ENCODE measurements around the gene REEP5. TPM values are rescaled to one million over a fixed set of nuclear protein-coding genes. Genes with fewer than 3 reads are reported as not detected.

The REEP5 gene
- total and polyA plus RNA-seq, 9 of the 15 experiments (the other 6 are each of a cell fraction or from before 2014, with no cell fraction given), result 14.7 to 102 (median 36.0) TPM

DNA sequence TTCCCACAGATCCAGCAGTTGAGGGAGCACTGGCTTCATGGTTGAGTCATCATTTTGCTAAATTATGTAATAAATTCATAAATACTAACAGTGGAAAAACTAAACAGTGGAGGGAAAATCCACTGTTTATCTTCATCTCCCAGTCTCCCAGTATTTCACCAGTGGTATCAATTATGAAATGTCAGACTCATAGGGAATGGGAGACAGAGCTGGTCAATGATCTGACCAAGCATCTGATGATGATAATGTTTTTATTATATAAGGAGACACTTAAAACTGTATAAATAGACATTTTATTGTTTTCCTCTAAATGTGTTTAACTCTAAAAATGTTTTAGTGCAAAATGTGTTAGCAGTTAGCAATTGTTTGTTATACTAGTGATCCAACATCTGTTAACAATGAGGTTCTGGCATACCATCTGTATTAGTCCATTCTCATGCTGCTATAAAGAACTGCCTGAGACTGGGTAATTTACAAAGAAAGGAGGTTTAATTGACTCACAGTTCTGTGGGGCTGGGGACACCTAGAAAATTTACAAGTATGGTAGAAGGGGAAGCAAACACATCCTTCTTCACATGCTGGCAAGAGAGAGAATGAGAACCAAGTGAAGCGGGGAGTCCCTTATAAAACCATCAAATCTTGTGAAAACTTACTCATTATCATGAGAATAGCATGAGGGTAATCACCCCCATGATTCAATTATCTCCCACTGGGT is 11.8 kb upstream of the REEP5 start:
- in situ Hi-C loops (cut with MboI), result no loop called here
- ChIA-PET POLR2A (no interaction called here), CTCF (ENCODE audit: low intra/inter-chr PET ratio) (no interaction called here)
- Histone ChIP-seq H3K9me1 (ENCODE audit: control insufficient read depth, insufficient read depth, low read length) (no peaks in the 10 kb centered on the region), H2AFZ (ENCODE audit: low read depth, low read length) (no peak overlapping the region), H3K79me2 (ENCODE audit: control insufficient read depth, insufficient read depth, low read length) (no peaks in the 10 kb centered on the region), H3K36me3 (ENCODE audit: control insufficient read depth, insufficient read depth, low read length) (no peaks in the 10 kb centered on the region), H3K4me2 (ENCODE audit: insufficient read depth, low read length) (no peak overlapping the region), H4K20me1 (replicated peaks; ENCODE audit: control insufficient read depth, insufficient read depth, low read length) (no peaks in the 10 kb centered on the region), H3K9ac (ENCODE audit: insufficient read depth in 1 of 2, low read depth in 2 of 2, low read length in 2 of 2) (no peak overlapping the region), H3K4me1 (replicated peaks in 1 of 2; ENCODE audit: control insufficient read depth in 2 of 2, insufficient read depth in 2 of 2, low read length in 2 of 2) (peaks cover 0 to 7% of the 10 kb centered on the region in 2 experiments; a peak in 3 of 5 replicates), H3K4me3 (no peak overlapping the region), H3K27ac (ENCODE audit: extremely low read depth, low read depth, low read length) (no peak overlapping the region), H3K9me3 (replicated peaks; ENCODE audit: control insufficient read depth, insufficient read depth, low read depth, low read length) (no peaks in the 10 kb centered on the region), H3K27me3 (ENCODE audit: control insufficient read depth in 2 of 2, insufficient read depth in 2 of 2, low read length in 2 of 2) (no peaks in the 10 kb centered on the region)
- BruUV-seq (replicated peaks), result no TSS peak
- DNase-seq (ENCODE audit: extremely low read depth in 1 of 4, low spot score in 3 of 4), result no peak
- intact Hi-C loops (cut with micrococcal nuclease), result no loop called here
- 20% methylated on average over 1 of the region's 1 CpG for WGBS (ENCODE audit: insufficient coverage, low coverage, missing lambda C conversion rate)
- no peak for FAIRE-seq
- no peak for ATAC-seq
- TF ChIP-seq CBX3 (IDR thresholded peaks at IDR 0.05; ENCODE audit: borderline replicate concordance in 1 of 2, low read length in 2 of 2), result no peak
- TF ChIP-seq SAP30 (IDR thresholded peaks at IDR 0.05; ENCODE audit: borderline replicate concordance, insufficient read depth, low read depth, low read length, poor library complexity, severe bottlenecking), result no peak
- TF ChIP-seq SP2 (IDR thresholded peaks at IDR 0.05; ENCODE audit: extremely low read depth, low read depth, low read length, poor library complexity, severe bottlenecking), result no peak
- TF ChIP-seq, protein P1, sequence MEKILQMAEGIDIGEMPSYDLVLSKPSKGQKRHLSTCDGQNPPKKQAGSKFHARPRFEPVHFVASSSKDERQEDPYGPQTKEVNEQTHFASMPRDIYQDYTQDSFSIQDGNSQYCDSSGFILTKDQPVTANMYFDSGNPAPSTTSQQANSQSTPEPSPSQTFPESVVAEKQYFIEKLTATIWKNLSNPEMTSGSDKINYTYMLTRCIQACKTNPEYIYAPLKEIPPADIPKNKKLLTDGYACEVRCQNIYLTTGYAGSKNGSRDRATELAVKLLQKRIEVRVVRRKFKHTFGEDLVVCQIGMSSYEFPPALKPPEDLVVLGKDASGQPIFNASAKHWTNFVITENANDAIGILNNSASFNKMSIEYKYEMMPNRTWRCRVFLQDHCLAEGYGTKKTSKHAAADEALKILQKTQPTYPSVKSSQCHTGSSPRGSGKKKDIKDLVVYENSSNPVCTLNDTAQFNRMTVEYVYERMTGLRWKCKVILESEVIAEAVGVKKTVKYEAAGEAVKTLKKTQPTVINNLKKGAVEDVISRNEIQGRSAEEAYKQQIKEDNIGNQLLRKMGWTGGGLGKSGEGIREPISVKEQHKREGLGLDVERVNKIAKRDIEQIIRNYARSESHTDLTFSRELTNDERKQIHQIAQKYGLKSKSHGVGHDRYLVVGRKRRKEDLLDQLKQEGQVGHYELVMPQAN (IDR thresholded peaks at IDR 0.05; ENCODE audit: borderline replicate concordance), result no peak
- no peak for TF ChIP-seq CEBPG (CRISPR knock-in tag; IDR thresholded peaks at IDR 0.05)
- no peak for TF ChIP-seq CEBPG (tag; conservative IDR thresholded peaks at IDR 0.05 in 1 of 2, IDR thresholded peaks at IDR 0.05 in 1 of 2)
- no peak for TF ChIP-seq SMAD2 (IDR thresholded peaks at IDR 0.05; ENCODE audit: low read depth, low read length)
- no peak for TF ChIP-seq LEF1 (IDR thresholded peaks at IDR 0.05)
- TF ChIP-seq, protein P2, sequence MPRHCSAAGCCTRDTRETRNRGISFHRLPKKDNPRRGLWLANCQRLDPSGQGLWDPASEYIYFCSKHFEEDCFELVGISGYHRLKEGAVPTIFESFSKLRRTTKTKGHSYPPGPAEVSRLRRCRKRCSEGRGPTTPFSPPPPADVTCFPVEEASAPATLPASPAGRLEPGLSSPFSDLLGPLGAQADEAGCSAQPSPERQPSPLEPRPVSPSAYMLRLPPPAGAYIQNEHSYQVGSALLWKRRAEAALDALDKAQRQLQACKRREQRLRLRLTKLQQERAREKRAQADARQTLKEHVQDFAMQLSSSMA (CRISPR knock-in tag; IDR thresholded peaks at IDR 0.05), result no peak
- TF ChIP-seq ARHGAP35 (IDR thresholded peaks at IDR 0.05; ENCODE audit: partially characterized antibody), result no peak
- TF ChIP-seq ILF3 (IDR thresholded peaks at IDR 0.05; ENCODE audit: borderline replicate concordance), result no peak
- no peak for TF ChIP-seq ATF7 (IDR thresholded peaks at IDR 0.05)
- no peak for TF ChIP-seq ZNF77 (CRISPR knock-in tag; IDR thresholded peaks at IDR 0.05)
- TF ChIP-seq EP300 (IDR thresholded peaks at IDR 0.05; ENCODE audit: low read length), result no peak
- no peak for TF ChIP-seq ZSCAN29 (IDR thresholded peaks at IDR 0.05)
- TF ChIP-seq, protein P3, sequence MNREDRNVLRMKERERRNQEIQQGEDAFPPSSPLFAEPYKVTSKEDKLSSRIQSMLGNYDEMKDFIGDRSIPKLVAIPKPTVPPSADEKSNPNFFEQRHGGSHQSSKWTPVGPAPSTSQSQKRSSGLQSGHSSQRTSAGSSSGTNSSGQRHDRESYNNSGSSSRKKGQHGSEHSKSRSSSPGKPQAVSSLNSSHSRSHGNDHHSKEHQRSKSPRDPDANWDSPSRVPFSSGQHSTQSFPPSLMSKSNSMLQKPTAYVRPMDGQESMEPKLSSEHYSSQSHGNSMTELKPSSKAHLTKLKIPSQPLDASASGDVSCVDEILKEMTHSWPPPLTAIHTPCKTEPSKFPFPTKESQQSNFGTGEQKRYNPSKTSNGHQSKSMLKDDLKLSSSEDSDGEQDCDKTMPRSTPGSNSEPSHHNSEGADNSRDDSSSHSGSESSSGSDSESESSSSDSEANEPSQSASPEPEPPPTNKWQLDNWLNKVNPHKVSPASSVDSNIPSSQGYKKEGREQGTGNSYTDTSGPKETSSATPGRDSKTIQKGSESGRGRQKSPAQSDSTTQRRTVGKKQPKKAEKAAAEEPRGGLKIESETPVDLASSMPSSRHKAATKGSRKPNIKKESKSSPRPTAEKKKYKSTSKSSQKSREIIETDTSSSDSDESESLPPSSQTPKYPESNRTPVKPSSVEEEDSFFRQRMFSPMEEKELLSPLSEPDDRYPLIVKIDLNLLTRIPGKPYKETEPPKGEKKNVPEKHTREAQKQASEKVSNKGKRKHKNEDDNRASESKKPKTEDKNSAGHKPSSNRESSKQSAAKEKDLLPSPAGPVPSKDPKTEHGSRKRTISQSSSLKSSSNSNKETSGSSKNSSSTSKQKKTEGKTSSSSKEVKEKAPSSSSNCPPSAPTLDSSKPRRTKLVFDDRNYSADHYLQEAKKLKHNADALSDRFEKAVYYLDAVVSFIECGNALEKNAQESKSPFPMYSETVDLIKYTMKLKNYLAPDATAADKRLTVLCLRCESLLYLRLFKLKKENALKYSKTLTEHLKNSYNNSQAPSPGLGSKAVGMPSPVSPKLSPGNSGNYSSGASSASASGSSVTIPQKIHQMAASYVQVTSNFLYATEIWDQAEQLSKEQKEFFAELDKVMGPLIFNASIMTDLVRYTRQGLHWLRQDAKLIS (CRISPR knock-in tag; IDR thresholded peaks at IDR 0.05), result no peak
